Measurements from ENCODE around the gene TMEM184C. TPM values are rescaled to one million over a fixed set of nuclear protein-coding genes. Genes with fewer than 3 reads are reported as not detected.
A peak's percentile ranks its signal among the peaks of the same experiment; 100 is the strongest.

TMEM184C gene
- total and polyA plus RNA-seq, 10 donors, result 2.9 to 26.3 (median 22.4) TPM

DNA sequence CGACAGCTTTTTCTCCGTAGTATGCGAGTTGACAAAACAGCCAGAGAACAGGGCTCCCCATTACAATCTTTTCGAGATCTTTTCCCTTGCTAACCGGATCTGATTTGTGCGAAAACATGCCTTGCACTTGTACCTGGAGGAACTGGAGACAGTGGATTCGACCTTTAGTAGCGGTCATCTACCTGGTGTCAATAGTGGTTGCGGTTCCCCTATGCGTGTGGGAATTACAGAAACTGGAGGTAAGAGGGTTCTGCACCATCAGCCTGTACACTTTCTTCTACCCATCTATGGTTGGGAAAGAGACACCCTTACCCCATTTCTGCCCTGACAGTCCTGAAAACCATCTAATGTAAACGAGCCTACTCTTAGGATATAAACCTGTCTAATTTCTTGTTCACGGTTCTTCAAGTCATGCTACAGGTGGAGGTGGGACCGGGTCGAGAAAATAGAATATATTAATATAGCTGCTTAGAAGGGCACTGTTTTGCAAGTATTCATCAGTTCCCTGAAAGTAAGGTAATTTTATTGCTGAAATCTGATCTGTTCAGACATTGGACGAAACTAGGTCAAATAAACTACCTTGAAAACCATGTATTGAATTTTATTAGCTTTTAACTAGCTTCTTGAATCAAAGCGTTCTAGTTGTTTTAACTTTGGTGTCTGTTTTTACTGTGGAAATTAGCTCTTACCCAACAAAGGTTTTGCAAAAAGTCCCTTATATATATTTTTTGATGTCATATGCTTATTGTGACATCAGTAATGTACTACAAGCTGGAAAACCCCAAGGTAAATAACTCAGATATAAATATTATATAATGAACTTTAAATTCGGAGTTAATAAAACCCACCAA lies 869 bp downstream of the TMEM184C start:
- 13 to 17% (median 14%) methylated on average over 17 of the region's 17 CpGs for WGBS, 5 donors
- H3K27me3 ChIP-seq (replicated peaks in 1 of 7), result no peaks in the 10 kb centered on the region
- H3K9me3 ChIP-seq, result no peaks in the 10 kb centered on the region
- TF ChIP-seq POLR2A (IDR thresholded peaks at IDR 0.05) (no peak), POLR2AphosphoS5 (IDR thresholded peaks at IDR 0.05) (no peak)
- TF ChIP-seq, protein P1, sequence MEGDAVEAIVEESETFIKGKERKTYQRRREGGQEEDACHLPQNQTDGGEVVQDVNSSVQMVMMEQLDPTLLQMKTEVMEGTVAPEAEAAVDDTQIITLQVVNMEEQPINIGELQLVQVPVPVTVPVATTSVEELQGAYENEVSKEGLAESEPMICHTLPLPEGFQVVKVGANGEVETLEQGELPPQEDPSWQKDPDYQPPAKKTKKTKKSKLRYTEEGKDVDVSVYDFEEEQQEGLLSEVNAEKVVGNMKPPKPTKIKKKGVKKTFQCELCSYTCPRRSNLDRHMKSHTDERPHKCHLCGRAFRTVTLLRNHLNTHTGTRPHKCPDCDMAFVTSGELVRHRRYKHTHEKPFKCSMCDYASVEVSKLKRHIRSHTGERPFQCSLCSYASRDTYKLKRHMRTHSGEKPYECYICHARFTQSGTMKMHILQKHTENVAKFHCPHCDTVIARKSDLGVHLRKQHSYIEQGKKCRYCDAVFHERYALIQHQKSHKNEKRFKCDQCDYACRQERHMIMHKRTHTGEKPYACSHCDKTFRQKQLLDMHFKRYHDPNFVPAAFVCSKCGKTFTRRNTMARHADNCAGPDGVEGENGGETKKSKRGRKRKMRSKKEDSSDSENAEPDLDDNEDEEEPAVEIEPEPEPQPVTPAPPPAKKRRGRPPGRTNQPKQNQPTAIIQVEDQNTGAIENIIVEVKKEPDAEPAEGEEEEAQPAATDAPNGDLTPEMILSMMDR (IDR thresholded peaks at IDR 0.05 in 8 of 11, conservative IDR thresholded peaks at IDR 0.05 in 3 of 11), result no peak
- no peak for DNase-seq
- peaks cover 28 to 64% (median 45%) of the 10 kb centered on the region in 6 donors for H3K4me1 ChIP-seq
- H3K4me3 ChIP-seq, result peak overlapping the region; percentile 61 to 88 (median 84)
- intact Hi-C loops (cut with DNase I; ENCODE audit: low total_unique reads), result loop anchor here (5.0 kb wide), 1 partner anchor 64 kb away; the partner anchor contains the start of gene PRMT9
- peaks cover 0 to 29% (median 6%) of the 10 kb centered on the region in 6 donors for H3K36me3 ChIP-seq
- peak overlapping the region; percentile 82 to 92 (median 88) for H3K27ac ChIP-seq

DNA sequence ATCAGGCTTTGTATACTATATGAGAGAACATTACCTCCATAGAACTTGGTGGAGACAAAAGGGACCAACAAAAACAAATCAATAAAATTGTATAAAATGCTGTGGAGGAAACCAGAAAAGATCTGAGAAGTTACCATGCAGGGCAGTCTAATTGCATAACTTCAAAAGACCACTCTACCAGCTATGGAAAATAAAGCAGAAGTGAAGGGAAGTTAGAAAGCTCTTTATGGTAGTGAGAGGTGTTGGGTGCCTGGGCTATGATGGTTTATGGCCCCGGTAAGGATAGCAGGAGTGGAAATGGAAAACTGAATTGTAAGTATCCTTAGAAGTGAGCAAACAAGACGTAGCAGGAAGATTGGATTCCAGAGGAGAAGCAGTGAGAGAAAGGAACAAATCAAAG lies 3.1 kb downstream of the TMEM184C start:
- H3K4me3 ChIP-seq, result no peak overlapping the region
- TF ChIP-seq POLR2A (IDR thresholded peaks at IDR 0.05) (no peak), POLR2AphosphoS5 (IDR thresholded peaks at IDR 0.05) (no peak)
- TF ChIP-seq, protein P1 (IDR thresholded peaks at IDR 0.05 in 8 of 11, conservative IDR thresholded peaks at IDR 0.05 in 3 of 11), result no peak
- 79 to 88% (median 81%) methylated on average over 2 of the region's 2 CpGs for WGBS, 5 donors
- H3K27me3 ChIP-seq (replicated peaks in 1 of 7), result no peaks in the 10 kb centered on the region
- H3K36me3 ChIP-seq, result peaks cover 0 to 51% (median 25%) of the 10 kb centered on the region in 6 donors
- intact Hi-C loops (cut with DNase I; ENCODE audit: low total_unique reads), result no loop called here
- H3K4me1 ChIP-seq, result peaks cover 28 to 68% (median 45%) of the 10 kb centered on the region in 6 donors
- no peaks in the 10 kb centered on the region for H3K9me3 ChIP-seq
- H3K27ac ChIP-seq, result no peak overlapping the region
- no peak for DNase-seq

DNA sequence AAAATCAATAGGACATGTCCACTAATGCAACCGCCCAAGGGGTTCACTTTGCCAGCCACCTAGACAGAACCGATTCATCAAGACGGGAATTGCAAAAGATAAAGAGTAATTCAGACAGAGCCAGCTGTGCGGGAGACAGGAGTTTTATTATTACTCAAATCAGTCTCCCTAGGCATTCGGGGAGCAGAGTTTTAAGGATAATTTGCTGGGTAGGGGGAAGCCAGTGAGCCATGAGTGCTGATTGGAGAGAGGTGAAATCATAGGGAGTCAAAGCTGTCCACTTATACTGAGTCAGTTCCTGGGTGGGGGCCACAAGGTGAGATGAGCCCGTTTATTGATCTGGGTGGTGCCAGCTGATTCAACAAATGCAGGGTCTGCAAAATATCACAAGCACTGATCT lies 8.5 kb downstream of the TMEM184C start:
- Histone ChIP-seq H3K36me3 (peaks cover 0 to 95% (median 68%) of the 10 kb centered on the region in 6 donors), H3K9me3 (no peaks in the 10 kb centered on the region), H3K27ac (no peak overlapping the region), H3K4me1 (peaks cover 6 to 26% (median 13%) of the 10 kb centered on the region in 6 donors), H3K27me3 (replicated peaks in 1 of 7) (no peaks in the 10 kb centered on the region), H3K4me3 (no peak overlapping the region)
- no peak for DNase-seq
- WGBS, 5 donors, result 90 to 95% (median 93%) methylated on average over 6 of the region's 6 CpGs
- no peak for TF ChIP-seq POLR2AphosphoS5 (IDR thresholded peaks at IDR 0.05)
- TF ChIP-seq POLR2A (IDR thresholded peaks at IDR 0.05), result no peak
- TF ChIP-seq, protein P1 (IDR thresholded peaks at IDR 0.05 in 8 of 11, conservative IDR thresholded peaks at IDR 0.05 in 3 of 11), result no peak
- intact Hi-C loops (cut with DNase I; ENCODE audit: low total_unique reads), result no loop called here

DNA sequence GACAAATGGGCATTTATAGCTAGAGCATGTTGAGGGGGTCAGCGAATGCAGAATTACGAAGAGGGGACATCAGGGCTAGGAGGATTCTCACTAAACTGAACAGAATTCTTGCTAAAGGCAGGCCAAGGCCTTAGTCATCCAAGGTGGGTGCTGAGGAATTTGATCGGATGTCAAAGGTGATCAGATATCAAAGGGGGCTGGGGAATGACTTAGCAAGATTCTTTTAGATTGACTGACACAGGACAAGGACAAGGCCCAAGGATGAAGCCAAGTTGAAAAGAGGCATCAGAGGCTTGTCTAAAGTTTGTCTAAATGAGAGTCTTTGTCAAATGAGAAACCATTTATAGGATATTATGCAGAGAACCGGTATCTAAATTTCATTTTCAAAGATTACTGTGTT lies 9.7 kb downstream of the TMEM184C start:
- no peak for DNase-seq
- Histone ChIP-seq H3K36me3 (peaks cover 0 to 100% (median 74%) of the 10 kb centered on the region in 6 donors), H3K27me3 (replicated peaks in 1 of 7) (no peaks in the 10 kb centered on the region), H3K4me3 (no peak overlapping the region), H3K4me1 (peaks cover 0 to 15% (median 2%) of the 10 kb centered on the region in 6 donors), H3K27ac (no peak overlapping the region), H3K9me3 (no peaks in the 10 kb centered on the region)
- intact Hi-C loops (cut with DNase I; ENCODE audit: low total_unique reads), result no loop called here
- WGBS, 5 donors, result 93 to 99% (median 96%) methylated on average over 4 of the region's 4 CpGs
- TF ChIP-seq POLR2A (IDR thresholded peaks at IDR 0.05), result no peak
- TF ChIP-seq, protein P1 (IDR thresholded peaks at IDR 0.05 in 8 of 11, conservative IDR thresholded peaks at IDR 0.05 in 3 of 11), result no peak
- TF ChIP-seq POLR2AphosphoS5 (IDR thresholded peaks at IDR 0.05), result no peak
